ENCODE results near the gene TSC22D2. TPM values are rescaled to one million over a fixed set of nuclear protein-coding genes. Genes with fewer than 3 reads are reported as not detected.

TSC22D2 gene
- total RNA-seq (25.0 and 34.9 TPM in 2 replicates), polyA plus RNA-seq (36.9 and 38.8 TPM in 2 replicates)

GRCh38 chr3:150408221-150409124 is at the start of gene TSC22D2:
TSS of gene TSC22D2 (plus strand) at chr3:150408298. CDS start at chr3:150409351, 1,053 bp downstream.
- no peaks in the 10 kb centered on the region for H3K27me3 ChIP-seq
- H3K9me2 ChIP-seq (replicated peaks; ENCODE audit: insufficient read depth), result no peaks in the 10 kb centered on the region
- DNase-seq (ENCODE audit: low spot score), result peak; percentile 98
- peak within 1 kb of the TSS; percentile 82 for H3K4me2 ChIP-seq
- H3K9me3 ChIP-seq (ENCODE audit: low read depth), result no peaks in the 10 kb centered on the region
- TF ChIP-seq CTCF (IDR thresholded peaks at IDR 0.05; ENCODE audit: poor library complexity) (no peak), EZH2phosphoT487 (IDR thresholded peaks at IDR 0.05; ENCODE audit: low read depth, severe bottlenecking, unreplicated experiment) (no peak), EZH2 (IDR thresholded peaks at IDR 0.05; ENCODE audit: borderline replicate concordance) (no peak)
- H3K27ac ChIP-seq, result peak within 1 kb of the TSS; percentile 99
- H4K20me1 ChIP-seq (ENCODE audit: insufficient read depth, poor library complexity, severe bottlenecking), result peaks cover 44% of the 10 kb centered on the region
- 1% methylated on average over 65 of the region's 102 CpGs for WGBS (ENCODE audit: low lambda C conversion rate, missing lambda C conversion rate)
- peaks cover 5% of the 10 kb centered on the region for H3K4me1 ChIP-seq (ENCODE audit: insufficient read depth)
- H3K4me3 ChIP-seq, result peak within 1 kb of the TSS; percentile 78
- peaks cover 66% of the 10 kb centered on the region for H3K79me2 ChIP-seq
- H3K36me3 ChIP-seq (replicated peaks; ENCODE audit: insufficient read depth, low read depth), result peaks cover 4% of the 10 kb centered on the region
- peak within 1 kb of the TSS; percentile 59 for H2AFZ ChIP-seq

GRCh38 chr3:150359381-150359780 is 48.7 kb upstream of the TSC22D2 start:
- WGBS (ENCODE audit: low lambda C conversion rate, missing lambda C conversion rate), result 90% methylated on average over 2 of the region's 2 CpGs
- Histone ChIP-seq H3K4me3 (no peak overlapping the region), H2AFZ (no peak overlapping the region), H3K36me3 (replicated peaks; ENCODE audit: insufficient read depth, low read depth) (no peaks in the 10 kb centered on the region), H3K27me3 (no peaks in the 10 kb centered on the region), H3K4me2 (no peak overlapping the region), H3K4me1 (ENCODE audit: insufficient read depth) (no peaks in the 10 kb centered on the region), H3K27ac (no peak overlapping the region), H3K79me2 (no peaks in the 10 kb centered on the region), H3K9me2 (replicated peaks; ENCODE audit: insufficient read depth) (no peaks in the 10 kb centered on the region), H3K9me3 (ENCODE audit: low read depth) (no peaks in the 10 kb centered on the region), H4K20me1 (ENCODE audit: insufficient read depth, poor library complexity, severe bottlenecking) (no peaks in the 10 kb centered on the region)
- no peak for TF ChIP-seq EZH2 (IDR thresholded peaks at IDR 0.05; ENCODE audit: borderline replicate concordance)
- TF ChIP-seq CTCF (IDR thresholded peaks at IDR 0.05; ENCODE audit: poor library complexity), result no peak
- no peak for TF ChIP-seq EZH2phosphoT487 (IDR thresholded peaks at IDR 0.05; ENCODE audit: low read depth, severe bottlenecking, unreplicated experiment)
- DNase-seq (ENCODE audit: low spot score), result no peak

- 93% methylated on average over 3 of the region's 3 CpGs for WGBS (ENCODE audit: low lambda C conversion rate, missing lambda C conversion rate)
- Histone ChIP-seq H3K9me3 (ENCODE audit: low read depth) (no peaks in the 10 kb centered on the region), H4K20me1 (ENCODE audit: insufficient read depth, poor library complexity, severe bottlenecking) (no peaks in the 10 kb centered on the region), H3K4me1 (ENCODE audit: insufficient read depth) (no peaks in the 10 kb centered on the region), H3K9me2 (replicated peaks; ENCODE audit: insufficient read depth) (no peaks in the 10 kb centered on the region), H2AFZ (no peak overlapping the region), H3K4me3 (no peak overlapping the region), H3K36me3 (replicated peaks; ENCODE audit: insufficient read depth, low read depth) (no peaks in the 10 kb centered on the region), H3K27ac (no peak overlapping the region), H3K79me2 (no peaks in the 10 kb centered on the region), H3K27me3 (no peaks in the 10 kb centered on the region), H3K4me2 (no peak overlapping the region)
- DNase-seq (ENCODE audit: low spot score), result no peak
- no peak for TF ChIP-seq EZH2phosphoT487 (IDR thresholded peaks at IDR 0.05; ENCODE audit: low read depth, severe bottlenecking, unreplicated experiment)
- no peak for TF ChIP-seq CTCF (IDR thresholded peaks at IDR 0.05; ENCODE audit: poor library complexity)
- TF ChIP-seq EZH2 (IDR thresholded peaks at IDR 0.05; ENCODE audit: borderline replicate concordance), result no peak
Measured at GRCh38 chr3:150360966-150361365, 47.1 kb upstream of the TSC22D2 start.
